ENCODE data around the gene DUSP28.
A peak's percentile ranks its signal among the peaks of the same experiment; 100 is the strongest.
"Not testable (repeated sequence)": the region's sequence is repeated elsewhere in the genome, so short reads cannot be mapped to it uniquely, and the experiment has no call there.

Gene DUSP28

DNA sequence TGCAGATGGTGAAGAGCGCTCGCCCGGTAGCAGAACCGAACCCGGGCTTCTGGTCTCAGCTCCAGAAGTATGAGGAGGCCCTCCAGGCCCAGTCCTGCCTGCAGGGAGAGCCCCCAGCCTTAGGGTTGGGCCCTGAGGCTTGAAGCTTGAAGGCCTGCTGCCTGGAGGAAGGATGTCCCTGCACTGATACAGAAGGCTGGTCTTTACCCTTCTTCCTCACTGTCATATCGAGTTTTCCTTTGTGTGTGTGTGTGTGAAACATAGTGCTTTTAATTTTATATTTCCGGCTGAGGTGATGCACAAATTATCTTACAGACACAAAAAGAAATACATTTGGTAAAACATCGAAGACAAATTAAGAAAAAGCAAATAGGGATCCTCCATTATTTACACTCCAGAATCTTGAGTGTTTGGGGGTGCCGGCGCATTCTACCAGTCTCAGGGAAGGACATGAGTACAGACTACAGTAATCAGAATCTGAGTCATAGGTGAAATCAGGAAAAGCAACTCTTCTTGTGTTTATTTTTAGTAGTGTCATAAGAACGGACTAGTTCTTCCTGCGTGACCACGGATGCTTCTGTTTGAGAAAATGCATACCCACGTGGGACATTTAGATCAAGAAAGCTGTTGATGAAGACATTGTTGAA, 1.3 kb downstream of the DUSP28 start:
- peak; percentile 65 for DNase-seq

- DNase-seq: not testable (repeated sequence)
These were observed 3.1 kb downstream of the DUSP28 start for GRCh38 chr2:240563231-240563630.

GRCh38 chr2:240563951-240564560, 3.9 kb downstream of the DUSP28 start:
- DNase-seq: no peak

DNA sequence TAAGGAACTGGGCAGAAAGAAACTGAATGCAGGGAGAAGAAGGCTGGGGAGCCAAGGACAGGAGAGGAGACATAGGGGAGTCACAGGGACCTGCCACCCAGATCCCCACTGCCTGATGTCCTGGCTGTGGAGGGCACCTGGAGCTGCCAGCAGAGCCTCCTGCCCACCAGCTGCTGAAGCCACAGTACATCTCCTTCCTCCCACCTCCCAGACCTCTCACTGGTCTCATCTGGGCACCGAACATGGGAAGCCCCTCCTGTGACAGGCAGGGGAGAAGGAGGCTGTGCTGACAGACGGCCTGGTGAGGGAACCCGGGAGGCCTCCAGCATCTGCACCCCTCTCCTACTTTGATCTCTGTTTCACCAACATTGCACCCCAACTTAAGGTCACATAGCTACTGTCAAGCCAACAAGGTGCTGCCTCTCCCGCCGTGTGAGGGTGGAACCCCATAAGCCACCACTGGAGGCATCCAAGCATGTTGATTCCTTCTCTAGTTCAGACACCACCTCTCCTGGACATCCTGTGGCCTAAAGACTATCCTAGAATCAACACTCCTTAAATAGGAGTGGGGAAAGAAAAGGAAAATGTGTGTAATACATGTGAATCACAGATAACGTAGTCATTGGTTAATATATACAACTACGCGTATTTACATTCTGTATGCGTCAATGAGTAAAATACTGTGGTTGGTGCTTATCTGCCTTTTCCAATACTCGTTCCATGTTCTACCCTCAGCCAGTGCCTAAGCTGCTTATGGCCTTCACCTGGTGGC, 4.6 kb downstream of the DUSP28 start:
- peak; percentile 48 for DNase-seq

- peak; percentile 95 for DNase-seq
These were observed 5.4 kb downstream of the DUSP28 start for GRCh38 chr2:240565333-240566202.

- DNase-seq: peak; percentile 95
These were observed 6.3 kb downstream of the DUSP28 start for GRCh38 chr2:240566203-240567136.

- peak; percentile 43 for DNase-seq
These were observed 7.1 kb downstream of the DUSP28 start for GRCh38 chr2:240567137-240567871.

DNA sequence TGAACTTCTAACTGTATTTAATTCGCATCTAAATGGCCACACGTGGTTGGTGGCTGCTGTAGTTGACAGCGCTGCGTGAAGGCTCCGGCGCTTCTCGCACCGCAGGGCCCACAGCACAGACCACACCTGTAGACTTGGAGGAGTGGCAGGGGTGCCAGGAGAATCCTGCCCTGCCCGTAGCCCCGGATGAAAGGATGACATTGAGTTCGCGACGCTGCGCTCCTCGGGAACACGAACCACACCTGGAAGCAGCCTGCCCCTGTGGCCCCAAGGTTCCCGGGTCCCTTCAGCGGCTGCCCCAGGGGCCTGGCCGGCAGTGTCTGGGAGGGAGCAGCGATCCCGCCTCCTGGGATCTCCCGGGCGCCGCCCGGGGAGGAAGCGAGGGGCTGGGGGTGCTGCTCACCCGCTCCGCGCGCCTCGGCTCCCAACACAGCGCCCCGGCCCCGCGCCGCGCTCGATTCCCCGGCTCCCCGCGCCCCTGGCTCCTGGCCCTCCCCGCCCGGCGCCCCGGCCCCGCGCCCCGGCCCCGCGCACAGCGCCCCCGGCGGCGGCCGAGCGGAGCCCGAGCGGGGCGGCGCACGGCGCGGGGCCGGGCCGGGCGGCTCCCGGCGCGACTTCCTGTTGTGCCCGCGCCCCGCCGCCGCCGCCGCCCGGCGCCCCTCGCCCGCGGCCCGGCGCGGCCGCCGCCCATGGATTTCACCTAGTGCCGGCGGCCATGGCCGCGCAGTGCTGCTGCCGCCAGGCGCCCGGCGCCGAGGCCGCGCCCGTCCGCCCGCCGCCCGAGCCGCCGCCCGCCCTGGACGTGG, 7.9 kb downstream of the DUSP28 start, which contains the start of gene RNPEPL1:
Gene RNPEPL1, plus strand, starts transcription at position 613 of the 806 bp plus-strand sequence. Its CDS starts 103 bp downstream, at position 716.
- DNase-seq: peak; percentile 43

DNA sequence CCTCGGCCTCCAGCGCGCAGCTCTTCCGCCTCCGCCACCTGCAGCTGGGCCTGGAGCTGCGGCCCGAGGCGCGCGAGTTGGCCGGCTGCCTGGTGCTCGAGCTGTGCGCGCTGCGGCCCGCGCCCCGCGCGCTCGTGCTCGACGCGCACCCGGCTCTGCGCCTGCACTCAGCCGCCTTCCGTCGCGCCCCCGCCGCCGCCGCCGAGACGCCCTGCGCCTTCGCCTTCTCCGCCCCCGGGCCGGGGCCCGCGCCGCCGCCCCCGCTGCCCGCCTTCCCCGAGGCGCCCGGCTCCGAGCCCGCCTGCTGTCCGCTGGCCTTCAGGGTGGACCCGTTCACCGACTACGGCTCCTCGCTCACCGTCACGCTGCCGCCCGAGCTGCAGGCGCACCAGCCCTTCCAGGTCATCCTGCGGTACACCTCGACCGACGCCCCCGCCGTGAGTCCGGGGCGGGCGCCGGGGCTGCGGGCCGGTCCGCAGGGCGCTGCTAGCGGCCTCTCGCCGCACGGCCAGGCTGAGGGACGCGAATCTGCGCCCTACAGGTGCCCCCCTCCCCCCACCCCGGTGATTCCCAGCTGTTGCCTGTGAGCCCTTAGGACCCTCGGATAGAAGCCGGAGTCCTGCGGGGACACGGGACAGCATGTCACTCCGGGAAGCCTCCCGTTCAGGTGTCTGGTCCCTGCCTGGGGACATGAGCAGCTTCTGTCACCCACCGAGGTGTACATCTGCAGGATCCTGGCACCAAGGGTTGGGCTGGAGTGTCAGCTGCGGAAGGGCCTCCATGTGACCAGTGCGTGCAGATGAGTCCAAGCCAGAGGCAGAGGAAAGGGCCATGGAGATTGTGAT, 8.7 kb downstream of the DUSP28 start:
- peak; percentile 33 for DNase-seq

GRCh38 chr2:240569523-240569997, 9.4 kb downstream of the DUSP28 start:
- no peak for DNase-seq

DNA sequence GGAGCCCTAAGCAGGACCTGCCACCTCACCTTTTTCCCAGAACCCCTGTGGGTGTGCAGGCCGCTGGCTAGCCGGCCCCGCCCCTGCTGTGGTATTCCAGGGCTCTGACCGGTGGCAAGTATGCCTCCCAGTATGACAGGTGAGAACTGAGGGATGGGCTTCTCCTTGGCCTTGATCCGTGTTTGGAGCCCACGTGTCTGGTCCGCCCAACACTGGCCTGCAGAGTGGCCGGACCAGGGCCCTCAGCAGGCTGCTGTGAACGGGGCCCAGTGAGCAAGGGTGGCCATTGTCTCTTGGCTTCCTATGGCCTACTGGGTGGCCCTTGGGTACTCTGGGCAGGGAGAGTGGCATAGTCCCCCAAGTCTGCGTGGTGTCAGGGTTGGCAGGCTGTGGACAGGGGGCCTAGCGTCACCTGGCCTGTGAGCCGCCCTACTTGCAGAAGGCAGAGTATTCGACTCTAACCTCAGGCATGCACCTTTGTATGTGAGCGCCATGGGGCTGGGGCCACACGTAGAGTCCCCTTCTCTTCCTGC, 9.9 kb downstream of the DUSP28 start:
- DNase-seq: no peak

DNA sequence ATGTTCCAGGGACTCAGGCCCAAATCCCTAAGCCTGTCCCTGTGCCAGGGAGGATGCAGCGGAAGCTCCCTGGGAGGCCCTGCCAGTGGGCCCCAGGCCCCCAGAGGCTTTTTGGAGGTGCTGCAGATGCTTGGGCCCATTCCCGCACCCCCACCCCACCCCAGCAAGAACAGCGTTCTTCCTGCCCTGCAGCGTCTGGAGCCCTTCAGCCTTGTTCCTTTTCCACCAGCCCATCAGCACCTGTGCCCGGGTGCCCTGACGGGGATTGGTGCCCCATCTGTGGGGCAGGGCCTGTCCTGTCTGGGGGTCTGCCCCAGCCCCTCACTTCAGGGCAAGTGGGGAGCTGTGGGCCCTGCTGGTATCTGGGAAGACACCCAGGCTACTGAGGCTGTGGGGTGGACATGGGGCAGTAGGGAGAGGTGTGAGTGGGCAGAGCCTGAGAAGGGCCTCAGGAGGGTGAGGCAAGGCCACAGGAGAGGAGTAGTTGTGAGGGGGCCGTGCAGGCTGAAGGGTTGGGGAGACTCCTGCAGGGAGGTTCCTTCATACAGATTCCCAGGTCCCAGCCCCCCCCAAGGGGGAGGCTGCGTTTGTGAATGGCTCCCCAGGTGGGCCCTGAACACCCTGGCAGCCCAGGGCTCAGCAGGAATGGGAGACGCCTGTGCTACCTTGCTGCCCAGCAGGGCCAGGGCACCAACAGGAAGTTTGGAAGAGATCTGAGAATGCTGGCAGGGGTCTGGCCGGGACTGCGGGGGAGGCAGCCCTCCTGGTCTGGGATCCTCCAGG, 10.6 kb downstream of the DUSP28 start:
- DNase-seq: no peak

DNA sequence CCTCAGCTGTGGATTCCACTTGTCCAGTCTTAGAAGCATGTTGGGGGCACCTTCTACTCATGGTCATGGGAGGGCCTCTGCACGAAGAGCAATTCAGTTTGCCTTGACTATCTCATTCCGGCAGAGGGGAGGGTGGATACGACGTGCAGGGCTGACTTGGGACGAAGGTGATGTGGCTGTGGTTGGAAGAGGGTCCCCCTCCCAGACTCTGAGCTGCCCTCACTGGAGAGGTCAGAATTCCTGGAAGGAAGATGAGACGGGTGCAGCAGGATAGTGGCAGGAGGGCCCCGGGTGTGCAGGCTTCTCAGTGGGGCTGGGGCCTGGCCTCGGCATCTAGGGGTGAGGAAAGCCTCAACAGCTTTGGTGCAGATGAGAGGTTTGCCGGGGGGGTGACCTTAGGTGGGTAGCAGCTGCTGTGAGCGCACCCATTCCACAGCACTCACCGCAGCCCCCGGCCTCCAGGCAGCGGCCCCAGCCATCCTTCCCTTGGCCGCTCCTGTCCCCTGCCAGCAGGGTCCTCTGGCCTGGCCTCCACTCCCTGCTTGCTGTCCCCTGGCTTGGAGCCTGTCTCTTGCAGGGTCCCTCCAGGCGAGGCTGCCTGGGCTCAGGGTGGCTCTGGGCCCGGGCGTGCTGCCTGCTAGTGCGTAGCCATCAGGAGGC, 11.3 kb downstream of the DUSP28 start:
- DNase-seq: no peak

- no peak for DNase-seq
These were observed 12.2 kb downstream of the DUSP28 start for GRCh38 chr2:240572141-240573031.

DNA sequence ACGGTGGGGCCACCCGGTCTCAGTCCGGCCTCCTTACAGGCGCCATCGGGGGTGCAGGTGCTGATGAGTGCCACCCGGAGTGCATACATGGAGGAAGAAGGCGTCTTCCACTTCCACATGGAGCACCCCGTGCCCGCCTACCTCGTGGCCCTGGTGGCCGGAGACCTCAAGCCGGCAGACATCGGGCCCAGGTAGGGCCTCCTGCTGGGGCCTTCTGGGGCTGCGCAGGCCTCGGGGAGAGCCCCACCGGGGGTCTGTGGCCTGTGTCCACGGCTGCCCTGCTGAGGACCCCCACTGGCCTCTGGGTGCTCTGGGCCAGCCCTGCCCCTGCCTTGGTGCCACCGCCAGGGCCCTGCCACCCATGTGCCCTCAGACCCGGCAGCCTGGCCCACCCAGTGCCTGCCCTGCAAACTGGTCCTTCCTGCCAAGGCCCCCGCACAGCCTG, 12.9 kb downstream of the DUSP28 start:
- DNase-seq: no peak

All from activated CD4-positive, alpha-beta T cell treated with anti-CD3 and anti-CD28 coated beads, Interleukin-2, amount 50 U/mL, for 16 hours (primary cell).